Hematopoietic multipotent progenitor cell treated with erythropoietin and hydrocortisone succinate and interleukin-3 and kit ligand, for 4 days (in vitro differentiated cells): ENCODE measurements around the gene MDH1.
"Not testable (repeated sequence)": the region's sequence is repeated elsewhere in the genome, so short reads cannot be mapped to it uniquely, and the experiment has no call there.

ENCODE experiments used
- DNase-seq: peaks from one replicate; pipeline ENCODE4 v3.0.0-alpha.2; 2015

Gene MDH1

GRCh38 chr2:63589148-63589958, 590 bp downstream of the MDH1 start:
- DNase-seq: peak; percentile 22

- peak; percentile 83 for DNase-seq
These were observed 2.1 kb downstream of the MDH1 start for GRCh38 chr2:63590626-63591408.

- DNase-seq: no peak
These were observed 2.9 kb downstream of the MDH1 start for GRCh38 chr2:63591566-63592175.

GRCh38 chr2:63594660-63595059, 5.9 kb downstream of the MDH1 start:
- peak; percentile 21 for DNase-seq

GRCh38 chr2:63596401-63596883, 7.7 kb downstream of the MDH1 start:
- DNase-seq: no peak

- no peak for DNase-seq
These were observed 10.2 kb downstream of the MDH1 start for GRCh38 chr2:63598981-63599380.

GRCh38 chr2:63600881-63601460, 12.2 kb downstream of the MDH1 start:
- DNase-seq: no peak

- no peak for DNase-seq
These were observed 15.9 kb downstream of the MDH1 start for GRCh38 chr2:63604666-63605065.

GRCh38 chr2:63608865-63609264, 20.1 kb downstream of the MDH1 start:
- not testable (repeated sequence) for DNase-seq

GRCh38 chr2:63610525-63610924, 21.8 kb downstream of the MDH1 start:
- no peak for DNase-seq

- no peak for DNase-seq
These were observed 24.7 kb downstream of the MDH1 start for GRCh38 chr2:63613391-63613901.

GRCh38 chr2:63614448-63614968, 25.7 kb downstream of the MDH1 start:
- no peak for DNase-seq

GRCh38 chr2:63614983-63615945, 26.5 kb downstream of the MDH1 start:
- DNase-seq: no peak

- DNase-seq: no peak
These were observed 28.6 kb downstream of the MDH1 start for GRCh38 chr2:63617366-63617765.

- no peak for DNase-seq
These were observed 30.6 kb downstream of the MDH1 start for GRCh38 chr2:63619328-63619727.

GRCh38 chr2:63622751-63623150, 34.0 kb downstream of the MDH1 start:
- DNase-seq: no peak

GRCh38 chr2:63623763-63624162, 35.0 kb downstream of the MDH1 start:
- not testable (repeated sequence) for DNase-seq

GRCh38 chr2:63627866-63628265, 39.1 kb downstream of the MDH1 start:
- DNase-seq: no peak

GRCh38 chr2:63628403-63628942, 39.7 kb downstream of the MDH1 start:
- no peak for DNase-seq

- peak; percentile 7 for DNase-seq
These were observed 42.7 kb downstream of the MDH1 start for GRCh38 chr2:63631501-63631900.

- no peak for DNase-seq
These were observed 43.6 kb downstream of the MDH1 start for GRCh38 chr2:63632382-63632781.
